ENCODE measurements around the gene ABLIM2. TPM values are rescaled to one million over a fixed set of nuclear protein-coding genes. Genes with fewer than 3 reads are reported as not detected.

ABLIM2 gene
- total RNA-seq = 3.6 TPM

DNA sequence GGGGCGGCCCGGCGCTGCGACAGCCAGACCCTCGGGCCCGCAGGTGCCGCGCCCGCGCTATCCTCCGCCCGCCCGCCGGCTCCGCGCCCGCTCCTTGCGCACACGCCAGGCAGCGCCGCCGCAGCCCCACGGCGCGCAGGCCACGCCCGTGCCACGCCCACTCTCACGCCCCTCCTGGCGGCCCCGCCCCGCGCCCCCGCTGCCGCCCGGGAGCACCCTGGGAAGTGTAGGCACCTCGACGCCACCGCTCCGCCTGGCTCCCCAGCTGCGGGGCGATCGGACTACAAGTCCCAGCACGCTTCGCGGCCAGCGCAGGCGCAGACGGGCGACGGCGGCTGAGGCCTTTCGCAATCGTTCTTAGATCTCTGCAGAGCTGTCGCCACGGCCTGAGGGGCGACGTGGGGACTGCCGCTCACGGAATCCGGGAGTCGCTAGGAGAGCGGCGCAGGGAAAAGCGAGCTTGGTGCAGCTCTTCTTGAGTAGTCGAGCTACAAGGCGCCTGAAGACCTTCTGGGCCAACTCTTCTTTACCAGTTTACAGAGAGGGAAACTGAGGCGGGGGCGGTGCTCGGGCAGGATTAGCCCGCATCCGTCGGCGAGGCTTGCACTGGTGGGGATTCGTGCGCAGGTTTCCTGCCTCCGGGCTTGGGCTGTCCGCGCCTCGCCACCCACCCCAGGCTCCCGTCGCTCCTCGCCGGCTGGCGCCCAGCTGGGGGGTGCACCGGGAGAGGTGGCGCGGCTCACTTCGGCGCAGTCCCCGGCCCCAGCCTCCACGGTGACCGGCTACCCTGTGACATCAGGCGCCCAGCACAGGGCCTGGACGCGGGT, at the start of gene ABLIM2:
ABLIM2 (minus strand) TSS at position 104 of the 827 bp plus-strand sequence. CDS start 124 bp downstream, outside the sequence.
- ATAC-seq = peak; percentile 98
- DNase-seq (ENCODE audit: low spot score) = peak; percentile 99

DNA sequence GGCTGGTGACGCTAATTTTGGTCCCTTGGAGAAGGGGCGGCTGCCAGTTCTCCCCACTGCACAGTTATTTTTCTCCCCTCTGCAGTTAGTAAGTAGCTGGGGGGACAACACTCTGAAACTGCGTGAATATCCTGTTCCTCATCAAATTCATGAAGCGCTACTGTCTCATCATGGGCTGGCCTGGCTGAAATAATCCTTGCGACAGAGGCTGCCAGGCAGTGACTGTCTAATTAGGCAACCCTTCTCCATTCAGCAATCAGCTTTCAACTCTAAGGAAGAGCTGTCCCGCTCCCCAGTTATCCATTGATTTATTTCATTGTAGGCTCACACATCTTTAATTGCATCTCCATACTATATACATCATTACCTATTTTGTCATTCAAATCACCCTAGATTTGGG, 48.7 kb upstream of the ABLIM2 start:
- no peak for DNase-seq (ENCODE audit: low spot score)

DNA sequence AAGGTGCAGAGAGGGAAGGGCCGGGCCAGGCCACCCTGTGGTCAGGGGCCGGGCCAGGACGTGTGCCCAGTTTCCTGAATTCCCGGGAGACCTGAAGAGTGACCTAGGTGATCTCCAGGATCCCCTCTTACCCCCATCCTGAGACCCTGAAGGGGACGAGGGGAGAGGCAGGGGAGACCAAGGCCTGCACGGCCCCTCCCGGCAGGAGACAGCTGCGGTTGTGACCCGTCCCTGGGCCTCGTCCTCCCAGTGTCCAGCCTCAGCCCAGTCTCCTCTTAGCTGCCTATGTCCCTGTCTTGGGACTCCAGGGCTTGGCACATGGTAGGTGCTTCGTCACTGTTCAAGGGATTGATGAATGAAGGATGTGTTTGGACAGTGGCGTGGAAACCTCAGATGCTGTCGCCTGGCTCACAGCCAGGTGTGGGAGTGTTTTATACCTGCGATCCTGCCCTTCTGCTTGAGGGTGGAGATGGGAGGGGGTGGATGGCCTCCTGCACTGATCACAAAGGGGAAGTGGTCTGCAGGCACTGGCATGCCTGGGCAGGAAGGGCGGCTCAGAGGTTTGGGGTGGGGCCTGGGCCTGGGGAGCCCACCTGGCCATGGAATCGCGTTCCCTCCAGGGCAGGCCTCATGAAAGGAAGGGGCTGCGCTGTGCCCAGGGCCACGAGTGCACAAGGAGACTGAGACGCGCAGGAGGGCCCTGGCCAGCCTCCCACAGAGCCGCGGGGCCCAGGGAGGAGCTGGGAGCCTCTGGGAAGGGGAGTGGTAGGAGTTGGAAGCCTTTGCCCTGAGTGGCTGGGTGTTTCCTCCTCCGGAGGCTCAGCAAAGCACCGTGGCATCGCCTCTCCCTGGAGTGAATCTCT, 47.4 kb upstream of the ABLIM2 start:
- DNase-seq (ENCODE audit: low spot score) = no peak
- ATAC-seq = no peak

More for the DNA sequence above, 48.7 kb upstream of the ABLIM2 start:
- no peak for ATAC-seq

DNA sequence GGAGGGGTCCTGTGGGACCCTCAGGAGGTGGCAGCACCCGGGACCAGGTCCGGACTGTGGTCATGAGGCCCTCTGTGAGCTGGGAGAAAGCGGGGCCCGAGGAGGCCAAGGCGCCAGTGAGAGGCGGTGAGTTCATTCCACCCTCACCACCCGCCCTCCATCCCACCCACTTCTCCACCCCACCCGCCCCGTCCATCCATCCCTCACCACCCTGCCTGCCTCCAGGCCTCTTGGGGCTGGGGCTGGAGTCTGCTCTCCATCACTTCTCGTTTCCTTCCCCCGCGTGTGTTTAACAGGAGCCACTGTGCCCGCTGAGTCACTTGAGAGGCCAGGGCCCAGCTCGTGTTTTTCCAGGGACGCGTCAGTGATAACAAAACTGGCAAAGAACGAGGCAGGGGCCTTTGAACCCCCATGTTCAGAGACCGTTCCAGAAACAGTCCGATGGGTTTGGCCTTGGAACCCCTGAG, 46.7 kb upstream of the ABLIM2 start:
- DNase-seq (ENCODE audit: low spot score) (no peak), ATAC-seq (no peak)

DNA sequence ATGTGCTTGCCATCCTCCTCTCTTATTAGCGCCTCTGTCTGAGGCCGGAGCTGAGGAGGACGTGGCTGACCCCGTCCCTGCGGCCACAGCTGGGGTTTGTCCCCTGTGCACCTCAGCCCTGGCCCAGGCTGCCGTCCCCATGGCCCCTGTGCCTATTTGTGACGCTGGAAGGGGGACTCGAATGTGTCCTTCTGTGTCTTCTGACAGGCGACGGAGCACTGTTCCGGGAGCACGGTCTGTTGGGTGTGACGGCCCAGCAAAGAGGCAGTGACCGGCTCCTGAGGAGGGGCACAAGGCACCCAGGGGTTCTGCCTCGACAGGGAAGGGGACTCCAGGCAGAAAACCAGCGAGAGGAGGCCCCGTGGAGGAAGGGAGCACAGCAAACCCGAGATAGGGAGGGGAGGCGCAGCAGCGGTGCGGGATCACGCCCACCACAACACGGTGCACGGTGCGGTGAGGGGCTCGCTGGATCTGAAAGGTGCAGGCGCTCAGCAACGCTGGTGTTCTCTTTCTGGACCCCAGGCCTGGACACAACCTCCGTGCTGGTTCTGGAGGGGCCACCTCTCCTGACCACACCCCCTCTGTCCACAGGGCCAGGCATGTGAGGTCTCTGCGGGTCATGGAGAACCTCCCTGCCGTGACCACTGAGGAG, 46.1 kb upstream of the ABLIM2 start:
- no peak for ATAC-seq
- no peak for DNase-seq (ENCODE audit: low spot score)

DNA sequence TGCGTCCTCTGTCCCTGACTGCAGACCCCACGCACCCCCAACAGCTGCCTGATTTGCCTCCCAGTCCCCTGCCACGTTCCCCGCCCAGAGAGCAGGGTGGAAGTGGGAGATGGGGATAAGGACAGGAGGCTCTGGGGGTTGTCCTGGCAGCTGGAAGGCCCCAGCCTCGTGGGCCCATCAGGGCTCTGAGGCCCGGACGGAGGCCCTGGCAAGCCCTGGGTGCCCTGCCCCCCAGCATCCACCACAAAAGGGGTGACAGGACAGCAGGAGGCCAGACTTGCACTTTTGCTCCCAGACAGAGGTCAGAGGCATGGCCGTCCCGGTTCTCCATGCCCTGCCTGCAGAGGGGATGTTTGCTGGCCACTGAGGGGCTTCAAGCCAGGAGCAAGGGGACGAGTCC, 45.2 kb upstream of the ABLIM2 start:
- DNase-seq (ENCODE audit: low spot score) = no peak
- ATAC-seq = no peak

DNA sequence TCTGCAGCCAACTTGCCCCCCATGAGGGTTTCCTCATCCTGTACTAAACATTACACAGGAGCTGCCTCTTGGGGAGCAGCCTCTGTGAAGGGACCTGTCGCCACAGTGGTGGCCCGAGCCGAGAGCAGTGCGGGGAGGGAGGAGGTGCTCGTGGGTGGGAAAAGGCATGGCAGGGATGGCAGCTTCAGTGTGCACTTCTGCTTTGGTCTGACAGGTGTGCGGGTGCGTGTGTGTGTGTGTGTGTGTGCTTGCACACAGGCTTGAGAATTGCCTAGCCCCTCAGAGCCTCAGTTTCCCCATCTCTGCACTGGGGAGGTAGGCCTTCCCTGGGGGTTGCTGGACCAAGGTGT, 44.4 kb upstream of the ABLIM2 start:
- no peak for DNase-seq (ENCODE audit: low spot score)
- ATAC-seq = no peak

DNA sequence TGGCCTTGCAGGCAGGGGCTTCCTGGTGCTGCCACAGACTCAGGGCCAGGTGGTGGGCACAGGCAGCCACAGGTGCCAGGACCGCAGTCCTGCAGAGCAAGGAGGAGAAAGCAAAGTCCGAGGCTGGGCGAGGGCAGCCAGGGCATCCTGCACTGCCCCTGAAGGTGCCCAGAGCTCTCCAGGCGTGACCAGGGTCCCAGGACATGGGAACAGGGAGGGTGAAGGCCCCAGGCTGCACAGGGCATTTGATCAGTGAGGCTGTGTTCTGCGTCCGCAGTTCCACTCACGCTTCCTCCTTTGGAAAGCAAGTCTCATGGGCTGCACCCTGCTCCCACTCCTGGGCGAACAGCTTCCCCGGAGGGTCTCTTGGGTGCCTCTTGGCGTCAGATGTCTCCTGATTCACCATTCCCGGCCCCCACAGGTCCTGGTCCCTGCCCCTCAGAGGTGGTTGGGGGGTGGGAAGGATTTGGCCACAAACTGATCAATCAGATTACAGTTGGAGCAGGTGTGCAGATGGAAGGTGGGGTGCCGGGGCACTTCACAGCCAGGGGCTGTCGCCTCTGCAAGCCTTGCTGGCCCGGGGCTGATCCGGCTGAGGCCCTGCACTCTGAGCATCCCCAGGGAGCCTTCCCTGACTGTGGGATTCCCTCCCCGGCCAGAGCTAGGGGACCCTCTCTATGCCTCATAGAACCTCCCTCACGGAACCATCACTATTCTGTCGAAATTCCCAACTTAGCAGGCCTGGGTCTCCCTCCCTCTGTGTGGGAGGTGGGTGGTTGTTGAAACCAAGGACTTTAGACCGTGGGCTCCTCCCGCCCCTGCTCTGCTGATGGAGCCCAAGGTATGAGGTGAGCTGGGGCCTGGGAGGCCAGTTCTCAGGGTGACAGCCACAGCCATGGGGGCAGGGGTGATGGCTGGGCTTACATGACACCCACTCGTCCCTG, 43.8 kb upstream of the ABLIM2 start:
- peak; percentile 3 for ATAC-seq
- no peak for DNase-seq (ENCODE audit: low spot score)

DNA sequence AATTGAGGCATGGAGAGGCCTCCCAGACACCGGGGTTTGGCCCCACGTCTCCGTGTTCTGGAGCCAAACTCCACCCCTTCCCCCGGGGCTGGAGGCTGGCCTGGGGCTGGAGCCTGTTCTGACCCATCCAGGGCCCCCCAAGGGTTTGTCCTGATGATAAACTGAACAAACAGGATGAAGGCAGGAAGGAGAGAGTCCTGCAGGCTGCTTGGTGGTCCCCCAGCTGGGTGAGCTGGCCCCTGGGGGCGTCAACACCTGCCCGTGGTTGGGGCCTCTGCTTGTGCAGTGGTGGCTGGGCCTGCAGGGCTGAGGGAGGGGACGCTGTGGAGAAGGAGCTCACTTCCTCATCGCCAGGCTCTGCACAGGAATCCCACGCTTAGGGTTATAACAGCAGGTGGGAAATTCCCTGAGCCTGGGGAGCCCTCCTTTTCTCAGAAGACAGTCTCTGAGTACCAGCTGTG, 42.7 kb upstream of the ABLIM2 start:
- no peak for DNase-seq (ENCODE audit: low spot score)
- no peak for ATAC-seq

DNA sequence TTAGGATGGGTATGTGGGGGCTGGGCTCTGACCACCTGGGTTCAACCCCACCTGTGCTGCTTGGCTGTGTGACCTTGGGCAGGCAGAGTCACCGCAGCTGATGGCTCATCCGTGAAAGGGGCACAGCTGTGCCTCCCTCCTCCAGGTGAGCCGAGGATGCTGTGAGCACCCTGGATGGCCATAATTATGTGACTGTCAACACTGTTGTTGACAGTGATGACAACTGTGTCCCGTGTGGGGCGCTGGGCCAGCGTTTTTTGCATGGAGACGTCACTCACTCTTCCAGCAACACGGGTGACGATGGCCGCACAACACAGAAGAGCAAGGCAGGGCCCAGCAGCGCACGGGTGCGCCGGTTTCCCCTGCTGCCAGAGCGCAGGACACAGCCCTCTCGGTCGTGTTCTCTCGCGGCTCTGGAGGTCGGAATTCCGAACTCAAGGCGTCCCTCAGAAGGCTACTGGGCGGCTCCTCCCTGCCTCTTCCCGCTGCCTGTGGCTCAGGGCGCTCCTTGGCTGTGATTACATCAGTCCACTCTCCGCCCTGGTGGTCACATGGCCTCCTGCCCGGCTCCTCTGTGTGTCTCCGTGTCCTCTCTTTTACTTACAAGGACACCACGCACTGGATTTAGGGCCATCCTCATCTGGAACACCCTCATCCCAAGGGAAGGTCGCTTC, 41.8 kb upstream of the ABLIM2 start:
- no peak for ATAC-seq
- no peak for DNase-seq (ENCODE audit: low spot score)

DNA sequence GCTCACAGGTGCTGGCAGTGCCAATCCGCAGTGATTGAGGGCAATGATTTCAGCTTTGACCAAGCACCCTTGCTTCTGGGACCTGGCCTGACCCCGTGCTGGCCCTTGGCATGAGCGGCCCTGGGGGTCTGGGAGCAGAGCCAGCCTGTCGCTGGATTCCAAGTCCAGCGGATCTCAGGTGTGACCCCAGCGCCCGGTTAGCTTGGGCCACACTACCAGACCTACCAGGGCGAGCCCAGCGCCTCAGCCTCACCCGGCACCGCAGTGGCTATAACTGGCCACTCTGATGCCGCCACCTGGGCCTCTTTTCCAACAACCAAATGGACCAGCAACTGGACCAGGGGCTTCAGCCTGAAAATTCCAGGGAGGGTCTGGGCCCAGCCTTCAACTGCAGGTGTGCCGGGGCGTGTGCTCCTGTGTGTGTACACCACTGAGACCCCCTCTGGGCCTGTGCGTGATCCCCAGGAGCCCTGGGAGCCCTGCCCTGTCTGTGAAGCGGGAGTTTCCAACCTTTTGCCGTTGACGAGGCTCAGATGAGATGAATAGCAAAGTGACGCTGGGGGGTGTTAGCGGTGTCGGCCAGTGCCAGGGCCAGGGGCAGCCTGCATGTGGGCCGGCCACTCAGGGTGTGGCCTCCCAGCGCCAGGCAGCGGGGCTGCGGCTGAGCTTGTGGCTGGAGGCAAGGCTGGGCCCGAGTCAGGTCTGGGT, 41.1 kb upstream of the ABLIM2 start:
- peak; percentile 53 for ATAC-seq
- peak; percentile 88 for DNase-seq (ENCODE audit: low spot score)

DNA sequence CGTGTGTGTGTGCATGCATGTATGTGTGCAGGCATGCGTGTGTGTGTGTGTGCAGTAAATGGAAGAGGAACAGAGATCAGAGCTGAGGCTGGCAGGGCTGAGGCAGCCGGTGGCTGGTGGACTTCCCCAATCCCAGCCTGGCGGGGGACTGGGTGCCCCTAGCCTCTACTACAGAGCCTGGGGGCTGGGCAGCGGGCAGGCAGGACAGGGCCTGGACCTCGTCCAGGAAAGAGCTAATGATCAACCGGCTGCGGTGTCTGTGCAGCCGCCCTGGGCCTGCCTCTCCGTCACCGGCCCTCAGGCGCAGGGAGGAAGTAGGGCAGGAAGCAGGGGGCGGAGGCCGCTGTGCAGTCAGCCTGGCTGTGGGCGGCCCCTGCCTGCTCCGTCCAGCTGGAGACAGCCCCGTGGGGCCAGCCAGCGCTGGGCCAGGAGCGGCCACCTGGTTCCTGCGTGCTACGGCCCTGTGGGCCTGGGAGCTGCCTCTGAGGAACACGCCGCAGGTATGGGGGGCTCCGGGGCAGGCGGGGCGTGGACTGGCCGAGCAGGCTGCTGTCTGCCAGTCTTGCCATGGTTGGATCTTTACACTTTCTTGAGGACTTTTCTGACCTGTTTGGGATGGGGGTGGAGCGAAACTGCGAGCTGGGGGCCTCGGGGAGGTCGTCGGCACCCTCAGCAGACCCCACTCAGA, 40.4 kb upstream of the ABLIM2 start, which contains the start of gene SH3TC1:
SH3TC1 (plus strand) TSS at position 385 of the 688 bp plus-strand sequence. CDS start 5,905 bp downstream, outside the sequence.
- ATAC-seq (peak; percentile 84), DNase-seq (ENCODE audit: low spot score) (peak; percentile 98)

DNA sequence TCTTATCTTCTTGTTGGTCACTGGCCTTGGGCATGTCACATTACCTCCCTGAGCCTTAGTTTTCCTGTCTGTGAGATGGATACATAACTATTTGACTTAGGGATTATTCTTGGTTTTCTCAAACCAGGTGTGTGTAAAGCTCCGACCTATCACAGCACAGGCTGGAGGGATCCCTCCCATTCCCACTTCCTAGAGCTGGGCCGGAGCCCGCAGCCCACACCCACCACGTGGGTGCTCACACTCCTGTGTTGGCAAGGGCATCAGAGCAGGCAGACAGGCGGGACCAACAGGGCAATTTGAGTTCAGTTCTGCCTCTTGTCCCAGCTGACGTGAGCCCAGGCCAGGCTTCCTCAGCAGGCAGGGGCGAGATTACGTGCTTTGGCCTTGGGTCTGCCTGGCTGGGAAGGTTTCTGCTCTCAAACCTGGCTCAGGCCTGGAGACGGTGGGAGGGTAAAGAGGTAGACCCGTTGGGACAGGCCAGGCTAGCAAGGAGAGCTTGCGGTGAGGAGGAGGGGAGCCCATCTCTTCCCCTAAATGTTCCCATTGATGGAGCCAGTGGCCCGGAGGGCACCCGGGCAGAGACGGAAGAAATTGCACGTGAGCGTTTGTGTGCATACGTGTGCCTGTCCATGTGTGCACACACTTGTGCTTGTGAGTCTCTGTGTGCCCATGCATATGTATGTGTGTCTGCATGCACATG, 39.7 kb upstream of the ABLIM2 start:
- ATAC-seq = peak; percentile 48
- peak; percentile 87 for DNase-seq (ENCODE audit: low spot score)

DNA sequence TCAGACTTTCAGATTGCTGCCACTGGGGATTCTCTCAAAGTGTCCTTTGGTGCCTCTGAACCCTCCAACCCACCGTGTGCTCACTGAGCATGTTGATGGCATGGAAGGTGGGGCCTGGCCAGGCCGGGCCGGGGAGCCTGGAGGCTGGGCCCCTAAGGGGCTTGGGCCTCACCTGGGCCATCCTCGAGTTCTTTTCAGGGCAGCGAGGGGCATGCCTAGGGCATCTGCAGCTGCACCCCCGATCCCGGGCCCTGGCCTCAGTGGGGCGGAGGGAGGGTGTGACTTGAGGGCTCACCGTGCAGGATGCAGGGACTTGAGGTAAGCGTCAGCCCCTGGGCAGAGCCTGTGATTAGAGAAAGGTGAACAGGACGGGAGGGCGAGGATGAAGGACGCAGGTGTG, 38.9 kb upstream of the ABLIM2 start:
- no peak for DNase-seq (ENCODE audit: low spot score)
- no peak for ATAC-seq

DNA sequence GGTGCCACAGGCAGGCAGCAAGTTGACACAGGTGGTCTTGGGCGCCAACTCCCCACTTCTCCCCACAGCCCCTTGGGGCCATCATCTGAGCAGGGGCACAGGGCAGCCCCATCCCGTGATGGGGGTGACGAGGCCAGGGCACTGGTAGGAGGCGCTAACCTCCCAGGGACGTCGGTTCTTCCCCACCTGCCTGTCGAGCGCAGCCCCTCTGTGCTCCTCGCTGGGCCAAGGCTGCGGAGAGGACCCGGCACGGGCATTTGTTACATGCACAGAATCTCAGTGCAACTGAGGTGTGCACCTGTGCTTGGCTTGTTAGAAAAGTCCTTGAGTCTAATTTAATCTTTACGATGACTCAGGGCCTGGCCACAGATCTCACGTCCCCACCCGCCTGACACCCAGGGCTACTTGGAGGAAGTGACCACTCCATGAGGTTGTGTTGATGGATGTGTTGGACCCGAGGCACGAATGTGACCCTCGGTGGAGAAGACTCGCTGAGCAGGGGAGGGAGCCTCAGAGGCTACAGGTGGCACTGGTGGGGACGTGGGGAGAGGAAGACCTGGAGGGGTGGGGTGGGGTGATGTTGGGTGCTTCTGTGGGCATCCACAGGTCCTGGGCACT, 37.3 kb upstream of the ABLIM2 start:
- ATAC-seq (no peak), DNase-seq (ENCODE audit: low spot score) (no peak)

DNA sequence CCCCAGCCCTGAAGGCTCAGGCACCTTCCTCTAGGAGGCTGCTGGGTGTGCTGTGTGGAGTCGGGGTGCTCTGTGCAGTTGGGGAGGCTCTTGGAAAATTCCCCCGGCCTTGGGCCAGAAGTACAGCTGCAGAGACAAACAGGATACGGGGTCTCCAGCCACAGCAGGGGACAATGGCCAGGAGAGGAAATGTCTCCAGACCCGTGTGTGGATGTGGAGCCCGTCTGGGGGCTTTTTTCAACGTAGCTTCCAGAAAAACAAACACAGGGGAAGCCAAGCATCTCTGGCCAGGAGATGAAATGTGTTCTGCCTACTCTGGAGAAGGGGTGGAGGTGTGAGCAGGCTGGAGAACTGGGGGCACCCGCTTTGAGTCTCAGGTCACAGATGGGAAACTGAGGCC, 36.8 kb upstream of the ABLIM2 start:
- ATAC-seq (no peak), DNase-seq (ENCODE audit: low spot score) (no peak)
